Stimulated activated CD8-positive, alpha-beta memory T cell treated with anti-CD3 and anti-CD28 coated beads, Interleukin-7, amount 100 ng/mL, for 24 hours (primary cell): Measurements from ENCODE around the gene JUN.

Experiments used
- DNase-seq: peaks from one replicate; pipeline ENCODE4 v3.0.0-alpha.2; 2020; ENCODE audit warnings: low read depth

The JUN gene

GRCh38 chr1:58762806-58763205 lies 21.0 kb downstream of the JUN start:
- DNase-seq: no peak

- peak; percentile 8 for DNase-seq
Observed at GRCh38 chr1:58755468-58755872, 28.4 kb downstream of the JUN start.

GRCh38 chr1:58754683-58755467 lies 29.0 kb downstream of the JUN start:
- DNase-seq: no peak

- DNase-seq: no peak
Observed at GRCh38 chr1:58754073-58754613, 29.7 kb downstream of the JUN start.

- no peak for DNase-seq
Observed at GRCh38 chr1:58753431-58753866, 30.4 kb downstream of the JUN start.

- no peak for DNase-seq
Observed at GRCh38 chr1:58749646-58750045, 34.2 kb downstream of the JUN start.

GRCh38 chr1:58748666-58749065 lies 35.2 kb downstream of the JUN start:
- no peak for DNase-seq

GRCh38 chr1:58746757-58747156 lies 37.1 kb downstream of the JUN start:
- no peak for DNase-seq

- DNase-seq: no peak
Observed at GRCh38 chr1:58746182-58746581, 37.7 kb downstream of the JUN start.

- no peak for DNase-seq
Observed at GRCh38 chr1:58745666-58746065, 38.2 kb downstream of the JUN start.

- DNase-seq: no peak
Observed at GRCh38 chr1:58745117-58745516, 38.7 kb downstream of the JUN start.

GRCh38 chr1:58741678-58742553 lies 41.9 kb downstream of the JUN start:
- DNase-seq: no peak

- no peak for DNase-seq
Observed at GRCh38 chr1:58739856-58740466, 43.9 kb downstream of the JUN start.

- DNase-seq: no peak
Observed at GRCh38 chr1:58738876-58739275, 45.0 kb downstream of the JUN start.

- DNase-seq: no peak
Observed at GRCh38 chr1:58735586-58735985, 48.3 kb downstream of the JUN start.

- DNase-seq: no peak
Observed at GRCh38 chr1:58734630-58735029, 49.2 kb downstream of the JUN start.

- no peak for DNase-seq
Observed at GRCh38 chr1:58732087-58732775, 51.6 kb downstream of the JUN start.
